Stimulated activated CD4-positive, alpha-beta T cell treated with anti-CD3 and anti-CD28 coated beads, Interleukin-4, amount 100 ng/mL, for 24 hours (primary cell): ENCODE data around the gene GNLY.

Source experiments
- DNase-seq: peaks from one replicate; pipeline ENCODE4 v3.0.0-alpha.2; 2020

Gene GNLY

GRCh38 chr2:85730686-85731230 is 36.6 kb downstream of the GNLY start:
- no peak for DNase-seq

- DNase-seq, result no peak
Measured at GRCh38 chr2:85731606-85732005, 37.4 kb downstream of the GNLY start.

GRCh38 chr2:85732467-85733120 is 38.4 kb downstream of the GNLY start:
- no peak for DNase-seq

GRCh38 chr2:85733121-85733960 is 39.2 kb downstream of the GNLY start:
- DNase-seq, result no peak

- no peak for DNase-seq
Measured at GRCh38 chr2:85734015-85734414, 39.9 kb downstream of the GNLY start.

- no peak for DNase-seq
Measured at GRCh38 chr2:85734942-85735608, 40.9 kb downstream of the GNLY start.

GRCh38 chr2:85735691-85736090 is 41.5 kb downstream of the GNLY start:
- DNase-seq, result no peak

- no peak for DNase-seq
Measured at GRCh38 chr2:85736456-85737355, 42.5 kb downstream of the GNLY start.

- no peak for DNase-seq
Measured at GRCh38 chr2:85737481-85737880, 43.3 kb downstream of the GNLY start.

- no peak for DNase-seq
Measured at GRCh38 chr2:85737961-85738360, 43.8 kb downstream of the GNLY start.

- DNase-seq, result no peak
Measured at GRCh38 chr2:85740193-85740592, 46.0 kb downstream of the GNLY start.

GRCh38 chr2:85741211-85741832 is 47.2 kb downstream of the GNLY start:
- no peak for DNase-seq

- DNase-seq, result no peak
Measured at GRCh38 chr2:85741833-85742455, 47.8 kb downstream of the GNLY start.

GRCh38 chr2:85743304-85743978 is 49.3 kb downstream of the GNLY start:
- DNase-seq, result no peak

GRCh38 chr2:85744055-85744454 is 49.9 kb downstream of the GNLY start:
- DNase-seq, result no peak

- DNase-seq, result no peak
Measured at GRCh38 chr2:85744741-85745601, 50.8 kb downstream of the GNLY start.

- DNase-seq, result no peak
Measured at GRCh38 chr2:85745619-85746018, 51.5 kb downstream of the GNLY start.

GRCh38 chr2:85746321-85747004 is 52.3 kb downstream of the GNLY start:
- DNase-seq, result no peak

GRCh38 chr2:85747441-85747840 is 53.3 kb downstream of the GNLY start:
- no peak for DNase-seq
